Stimulated activated CD8-positive, alpha-beta memory T cell treated with anti-CD3 and anti-CD28 coated beads, Interleukin-4, amount 100 ng/mL, for 4 hours (primary cell): ENCODE results near the gene DES.

ENCODE experiments used
- DNase-seq, 2 donors: peaks; one replicate each; pipeline ENCODE4 v3.0.0-alpha.2; 2020; ENCODE audit warnings: low read depth in 2 of 2, low spot score in 1 of 2

The DES gene

GRCh38 chr2:219453671-219454590, 35.8 kb downstream of the DES start:
- no peak for DNase-seq

- no peak for DNase-seq
Observed at GRCh38 chr2:219455581-219455980, 37.4 kb downstream of the DES start.

- DNase-seq = no peak
Observed at GRCh38 chr2:219457784-219458369, 39.7 kb downstream of the DES start.

GRCh38 chr2:219458996-219459395, 40.8 kb downstream of the DES start:
- no peak for DNase-seq

GRCh38 chr2:219459460-219460311, 41.5 kb downstream of the DES start:
- DNase-seq = no peak

- DNase-seq = no peak
Observed at GRCh38 chr2:219460424-219460926, 42.3 kb downstream of the DES start.

GRCh38 chr2:219461047-219461514, 42.9 kb downstream of the DES start:
- no peak for DNase-seq

- DNase-seq = no peak
Observed at GRCh38 chr2:219461669-219462068, 43.5 kb downstream of the DES start.

- no peak for DNase-seq
Observed at GRCh38 chr2:219462349-219462748, 44.2 kb downstream of the DES start.

GRCh38 chr2:219464286-219465032, 46.3 kb downstream of the DES start:
- DNase-seq = no peak

GRCh38 chr2:219465659-219466561, 47.7 kb downstream of the DES start:
- DNase-seq = no peak

- DNase-seq = no peak
Observed at GRCh38 chr2:219466816-219467735, 48.9 kb downstream of the DES start.

GRCh38 chr2:219467736-219468075, 49.5 kb downstream of the DES start:
- DNase-seq = no peak

- no peak for DNase-seq
Observed at GRCh38 chr2:219468410-219469185, 50.4 kb downstream of the DES start.

GRCh38 chr2:219469186-219469724, 51.1 kb downstream of the DES start:
- DNase-seq = no peak

- no peak for DNase-seq
Observed at GRCh38 chr2:219470429-219470828, 52.3 kb downstream of the DES start.

GRCh38 chr2:219471476-219472371, 53.5 kb downstream of the DES start:
- no peak for DNase-seq
